ENCODE measurements around the gene TBX18.

Gene TBX18

GRCh38 chr6:84743616-84744015 is 20.8 kb downstream of the TBX18 start:
- no peak for DNase-seq

GRCh38 chr6:84740385-84740784 is 24.0 kb downstream of the TBX18 start:
- DNase-seq: no peak

DNA sequence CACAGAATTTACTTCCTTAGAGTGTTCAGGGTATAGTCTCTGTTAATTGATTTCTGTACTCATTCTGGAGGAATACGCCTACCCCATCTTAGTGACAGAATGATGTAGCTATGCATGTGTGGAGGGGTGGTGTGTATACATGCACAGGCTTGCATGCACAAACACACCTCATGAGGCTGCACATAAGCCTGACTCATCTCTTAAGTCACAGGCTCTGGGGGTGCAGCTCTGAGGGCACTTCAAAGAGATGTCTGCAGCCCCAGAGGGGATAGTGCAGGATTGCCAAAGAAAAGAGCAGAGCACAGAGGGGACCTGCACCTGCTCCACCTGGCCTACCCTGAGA is 24.6 kb downstream of the TBX18 start:
- DNase-seq: no peak

DNA sequence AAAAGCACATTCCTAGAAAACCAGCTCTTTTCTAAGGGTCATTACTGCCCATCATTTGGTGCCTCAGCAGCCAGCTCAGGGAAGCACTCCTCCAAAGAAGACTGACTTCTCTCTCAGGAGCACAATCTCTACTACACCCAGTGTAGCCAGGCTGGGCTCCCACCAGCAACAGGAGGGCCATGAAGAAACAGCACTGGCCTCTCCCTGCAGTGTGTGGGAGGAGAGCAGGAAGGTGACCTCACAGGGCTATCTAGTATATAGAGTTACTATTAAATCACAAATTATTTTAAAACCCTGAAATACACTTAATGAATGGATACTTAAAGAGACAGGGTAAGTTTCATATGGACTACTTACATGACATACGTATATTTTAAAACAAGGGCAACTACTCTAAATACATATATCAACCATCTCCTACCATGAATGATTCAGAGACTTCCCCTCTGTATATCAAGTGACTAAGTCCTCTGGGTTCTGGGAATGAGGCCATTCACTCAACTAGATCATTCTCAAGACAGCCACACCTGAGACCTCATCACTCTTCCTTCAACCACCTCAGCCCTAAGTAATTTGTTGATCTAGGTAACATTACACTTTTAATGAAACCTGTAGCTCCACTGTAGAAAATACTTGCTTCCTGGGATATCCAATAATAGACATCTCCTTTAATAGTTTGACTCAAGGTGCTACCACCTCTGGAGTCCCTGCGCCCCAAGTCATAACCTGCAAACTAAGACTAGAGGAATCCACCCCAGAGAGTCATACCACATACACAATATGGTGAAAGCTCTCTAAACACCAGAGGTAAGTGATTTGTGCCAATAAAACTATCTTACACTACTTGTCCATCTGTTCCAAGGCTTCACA is 25.2 kb downstream of the TBX18 start:
- DNase-seq: no peak

GRCh38 chr6:84733889-84734288 is 30.5 kb downstream of the TBX18 start:
- DNase-seq: no peak

- DNase-seq: no peak
Observed at GRCh38 chr6:84731901-84732300, 32.5 kb downstream of the TBX18 start.

- DNase-seq: no peak
Observed at GRCh38 chr6:84731401-84731800, 33.0 kb downstream of the TBX18 start.

GRCh38 chr6:84728602-84729001 is 35.8 kb downstream of the TBX18 start:
- DNase-seq: peak; percentile 5

- no peak for DNase-seq
Observed at GRCh38 chr6:84719152-84719551, 45.2 kb downstream of the TBX18 start.

GRCh38 chr6:84718038-84718955 is 46.1 kb downstream of the TBX18 start:
- no peak for DNase-seq

- no peak for DNase-seq
Observed at GRCh38 chr6:84709121-84709520, 55.3 kb downstream of the TBX18 start.

- no peak for DNase-seq
Observed at GRCh38 chr6:84707171-84707570, 57.2 kb downstream of the TBX18 start.

DNA sequence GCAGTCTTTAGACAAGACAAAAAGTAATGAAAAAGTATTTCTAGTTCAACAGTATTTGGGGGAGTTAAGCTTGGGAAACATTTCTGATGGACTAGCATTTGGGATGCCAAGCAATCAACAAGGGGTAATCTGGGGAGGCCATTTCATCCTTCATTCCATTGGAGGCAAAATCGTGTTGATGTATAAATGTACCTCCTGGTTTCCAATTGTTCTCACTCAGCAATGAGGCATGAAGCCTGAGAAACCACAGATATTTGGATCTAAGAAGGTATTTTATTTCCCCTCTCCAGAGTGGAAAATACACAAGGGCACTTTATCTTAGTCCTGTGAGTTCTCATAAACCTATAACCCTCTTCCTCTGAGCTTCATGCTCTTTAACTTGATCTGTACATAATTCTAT is 68.2 kb downstream of the TBX18 start:
- no peak for DNase-seq

DNA sequence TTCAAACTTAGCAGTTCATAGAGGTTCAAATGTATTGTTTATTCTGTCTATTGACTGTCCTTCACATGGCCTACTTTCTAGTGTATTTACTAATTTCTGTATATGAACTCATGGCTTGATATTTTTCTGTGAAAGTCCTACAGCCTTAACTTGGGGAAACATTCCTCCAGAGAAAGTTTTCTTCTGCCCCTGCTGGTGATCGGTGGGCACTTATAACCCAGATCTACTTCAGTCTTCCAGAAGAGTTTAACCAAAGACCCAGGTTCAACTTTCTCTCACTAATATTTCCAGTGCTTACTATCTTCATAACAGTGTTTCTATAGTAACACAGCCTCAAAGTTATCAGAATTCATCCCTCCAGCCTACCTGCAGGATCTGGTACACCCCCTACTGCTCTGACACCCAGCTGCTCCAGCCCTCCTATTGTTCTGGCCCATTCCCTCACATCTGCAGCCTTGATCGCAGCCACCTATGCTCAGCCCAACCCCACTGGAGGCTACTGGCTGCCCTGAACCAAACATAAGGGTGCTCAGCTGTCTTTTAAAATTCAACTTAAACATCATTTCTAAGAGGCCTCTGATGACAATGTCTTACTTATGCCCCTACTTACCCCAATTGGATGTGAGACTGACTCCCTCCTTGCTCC is 72.3 kb downstream of the TBX18 start:
- DNase-seq: no peak

DNA sequence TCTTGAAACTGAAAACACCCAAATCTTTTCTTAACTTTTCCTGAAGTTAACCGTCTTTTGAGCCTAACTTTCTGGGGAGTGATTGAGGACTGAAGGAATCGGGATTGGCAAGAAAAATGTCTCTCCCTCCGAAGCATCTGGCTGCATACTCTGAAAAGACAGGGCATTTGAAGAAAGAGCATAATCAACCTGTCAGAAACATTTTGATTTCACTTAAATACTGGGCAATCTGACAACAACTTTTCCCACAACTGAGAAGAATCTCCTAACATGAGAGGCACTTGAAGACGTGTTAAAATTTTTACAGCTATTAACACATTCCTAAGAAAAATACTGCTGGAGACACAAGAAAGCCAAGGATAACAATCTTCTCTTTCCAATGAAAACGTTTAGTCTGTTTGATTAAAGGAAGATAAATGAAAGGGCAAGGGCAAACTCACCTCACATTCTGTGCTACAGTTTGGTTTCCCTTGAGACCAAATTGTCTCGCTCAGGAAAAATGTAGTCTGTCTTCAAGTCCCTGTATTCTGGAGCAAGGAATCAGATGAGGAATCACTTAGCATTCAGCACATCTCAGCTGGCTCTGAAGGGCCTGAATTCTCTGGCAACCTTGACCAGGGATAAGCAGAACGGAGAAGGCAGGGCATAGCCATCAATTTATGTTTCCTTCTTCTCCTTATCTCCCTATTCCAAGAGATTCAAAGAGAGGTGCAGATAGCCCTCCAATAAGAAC is 76.1 kb downstream of the TBX18 start:
- no peak for DNase-seq

DNA sequence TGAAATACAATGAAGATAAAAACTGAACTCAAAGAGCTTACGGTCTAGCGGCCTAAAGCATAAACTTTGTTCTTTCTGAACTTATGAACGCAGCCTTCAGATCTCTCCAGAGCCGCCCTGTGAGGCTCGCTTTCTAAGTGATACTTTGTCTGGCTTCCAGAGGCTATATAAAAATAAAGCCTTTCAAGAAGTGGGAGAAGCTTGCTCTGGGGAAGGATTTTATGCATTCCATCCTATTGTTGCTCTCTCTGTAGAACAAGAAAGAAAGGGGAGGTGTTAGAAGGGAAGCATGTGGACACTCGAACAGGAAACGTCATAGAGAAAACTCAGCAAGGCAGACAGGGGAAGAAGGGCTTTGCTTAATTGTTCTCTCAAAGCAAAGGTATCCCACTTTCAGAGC is 77.0 kb downstream of the TBX18 start:
- DNase-seq: no peak

DNA sequence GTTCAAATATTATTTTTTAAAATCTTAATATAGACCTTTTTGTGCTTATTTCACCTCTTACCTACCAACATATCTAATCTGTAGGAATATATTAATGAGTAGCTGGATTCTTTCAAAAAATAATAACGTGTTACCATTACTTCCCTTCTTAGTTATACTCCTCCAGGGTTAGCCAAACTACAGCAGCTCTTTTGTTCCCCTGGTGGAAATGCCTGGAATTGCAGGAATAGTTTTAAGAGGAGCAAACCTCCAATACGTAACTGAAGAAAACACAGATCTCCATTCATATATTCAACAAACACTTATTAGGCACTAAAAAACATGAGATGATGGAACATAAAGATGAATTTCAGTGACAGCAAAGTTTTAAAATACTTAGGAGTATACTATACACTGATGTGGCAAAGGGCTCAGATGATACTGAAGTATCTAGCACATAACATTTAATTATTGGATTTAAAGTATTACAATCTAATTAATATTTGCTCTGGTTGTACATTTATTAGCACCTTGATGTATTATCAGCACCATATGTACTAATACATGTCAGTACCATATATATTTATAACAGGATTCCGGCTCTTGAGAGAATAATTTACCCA is 78.3 kb downstream of the TBX18 start:
- DNase-seq: no peak

DNA sequence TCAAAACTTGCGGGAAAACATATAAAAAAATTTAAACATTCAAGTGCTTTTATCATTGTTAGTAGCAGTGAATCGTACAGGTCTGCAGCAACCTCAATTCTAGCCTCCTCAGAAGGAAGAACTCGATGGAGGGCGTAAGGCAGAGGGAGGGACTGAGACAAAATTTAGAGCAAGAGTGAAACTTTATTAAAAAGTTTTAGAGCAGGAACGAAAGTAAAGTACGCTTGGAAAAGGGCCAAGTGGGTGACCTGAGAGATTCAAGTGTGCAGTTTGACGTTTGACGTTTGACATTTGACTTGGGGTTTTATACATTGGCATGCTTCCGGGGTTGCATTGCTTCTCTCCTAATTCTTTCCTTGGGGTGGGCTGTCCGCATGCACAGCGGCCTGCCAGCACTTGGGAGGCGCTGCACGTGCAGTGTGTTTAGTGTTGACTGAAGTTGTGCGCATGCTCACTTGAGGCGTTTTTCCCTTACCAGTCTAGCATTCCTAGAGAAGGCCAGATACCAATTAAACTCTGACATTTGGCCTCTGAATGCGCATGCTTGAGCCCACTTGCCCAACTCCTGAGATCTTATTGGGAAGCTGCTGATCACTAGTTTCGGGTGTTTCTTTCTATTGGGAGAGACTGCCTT is 82.6 kb downstream of the TBX18 start:
- no peak for DNase-seq

GRCh38 chr6:84675651-84676050 is 88.7 kb downstream of the TBX18 start:
- DNase-seq: no peak

DNA sequence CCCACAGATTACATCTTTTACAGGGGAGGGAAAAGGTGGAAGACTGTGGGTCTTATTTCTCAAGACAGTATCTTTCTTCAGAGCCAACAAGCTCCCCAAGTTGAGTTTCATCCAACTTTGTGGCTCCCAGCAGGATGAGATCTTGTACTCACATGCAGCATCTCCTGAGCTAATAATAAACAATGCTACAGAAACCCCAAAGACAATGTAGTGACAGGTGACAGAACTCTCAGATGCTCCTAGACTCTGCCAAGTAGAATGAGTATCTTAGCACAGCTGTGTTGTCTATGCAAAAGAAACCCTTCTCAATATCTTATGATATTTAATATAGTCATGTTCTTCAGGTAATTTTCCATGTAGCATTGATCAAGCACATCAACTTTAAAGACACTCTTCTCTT is 90.0 kb downstream of the TBX18 start:
- DNase-seq: no peak

DNA sequence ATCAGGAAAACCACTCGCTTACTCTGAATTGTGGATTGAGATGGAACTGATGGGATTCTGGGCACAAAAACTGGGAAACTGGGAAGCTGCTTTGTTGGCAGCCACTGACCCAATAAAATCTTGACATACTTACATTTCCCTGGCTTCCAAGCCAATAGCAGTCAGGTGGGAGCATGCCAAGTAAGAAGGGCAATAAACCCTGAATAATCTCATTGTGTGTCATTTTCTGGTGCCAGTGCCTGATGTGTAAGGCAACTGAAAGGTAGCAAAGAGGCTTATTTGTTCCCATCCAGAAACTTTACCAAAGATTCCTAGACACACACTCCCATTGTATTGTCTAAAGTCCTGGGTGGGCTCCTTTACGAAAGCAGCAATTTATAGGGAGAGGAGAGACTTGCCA is 93.2 kb downstream of the TBX18 start:
- no peak for DNase-seq

- DNase-seq: no peak
Observed at GRCh38 chr6:84669945-84670344, 94.5 kb downstream of the TBX18 start.

Measured in kidney glomerular epithelial cell (primary cell).